Activated CD4-positive, CD25-positive, alpha-beta regulatory T cell treated with anti-CD3 and anti-CD28 coated beads, Interleukin-2, amount 50 U/mL, for 24 hours (primary cell): ENCODE data around the gene MEPE.

Experiments
- ATAC-seq, 2 donors: fragments of 150-1000 bp; cut with Tn5 transposase; one replicate each; pipeline ENCODE4 v1.10.0; 2021; ENCODE audit warnings: mild to moderate bottlenecking in 1 of 2, moderate library complexity in 1 of 2

MEPE gene

GRCh38 chr4:87843936-87844335, 11.2 kb downstream of the MEPE start:
- ATAC-seq = no peak

GRCh38 chr4:87844452-87844851, 11.7 kb downstream of the MEPE start:
- no peak for ATAC-seq

GRCh38 chr4:87846226-87846625, 13.5 kb downstream of the MEPE start:
- ATAC-seq = no peak

GRCh38 chr4:87848622-87849351, 16.0 kb downstream of the MEPE start:
- ATAC-seq = peak; percentile 55 to 59

GRCh38 chr4:87849612-87850011, 16.8 kb downstream of the MEPE start:
- ATAC-seq = peak in 1 of 2 donors; percentile 20

GRCh38 chr4:87851332-87851731, 18.6 kb downstream of the MEPE start:
- ATAC-seq = no peak

GRCh38 chr4:87851953-87852352, 19.2 kb downstream of the MEPE start:
- ATAC-seq = no peak

GRCh38 chr4:87853108-87853507, 20.3 kb downstream of the MEPE start:
- no peak for ATAC-seq

GRCh38 chr4:87853891-87854290, 21.1 kb downstream of the MEPE start:
- no peak for ATAC-seq

- ATAC-seq = no peak
These were observed 22.8 kb downstream of the MEPE start for GRCh38 chr4:87855559-87855958.

- no peak for ATAC-seq
These were observed 24.0 kb downstream of the MEPE start for GRCh38 chr4:87856816-87857215.

- no peak for ATAC-seq
These were observed 25.0 kb downstream of the MEPE start for GRCh38 chr4:87857789-87858188.

GRCh38 chr4:87862236-87862635, 29.5 kb downstream of the MEPE start:
- no peak for ATAC-seq

- ATAC-seq = no peak
These were observed 30.7 kb downstream of the MEPE start for GRCh38 chr4:87863486-87863885.

GRCh38 chr4:87864321-87864720, 31.6 kb downstream of the MEPE start:
- ATAC-seq = no peak

GRCh38 chr4:87865288-87865687, 32.5 kb downstream of the MEPE start:
- no peak for ATAC-seq

- ATAC-seq = no peak
These were observed 33.3 kb downstream of the MEPE start for GRCh38 chr4:87865960-87866598.

- ATAC-seq = no peak
These were observed 35.8 kb downstream of the MEPE start for GRCh38 chr4:87868522-87868921.

- ATAC-seq = no peak
These were observed 39.3 kb downstream of the MEPE start for GRCh38 chr4:87872028-87872427.

GRCh38 chr4:87875191-87875590, 42.4 kb downstream of the MEPE start:
- no peak for ATAC-seq

GRCh38 chr4:87880106-87880505, 47.3 kb downstream of the MEPE start:
- no peak for ATAC-seq

GRCh38 chr4:87881115-87881514, 48.3 kb downstream of the MEPE start:
- no peak for ATAC-seq

- ATAC-seq = no peak
These were observed 49.6 kb downstream of the MEPE start for GRCh38 chr4:87882321-87882720.

- ATAC-seq = no peak
These were observed 50.1 kb downstream of the MEPE start for GRCh38 chr4:87882861-87883260.
